Skeletal muscle tissue (tissue), 4 donors: Measurements from ENCODE around the gene KRI1. TPM values are rescaled to one million over a fixed set of nuclear protein-coding genes. Genes with fewer than 3 reads are reported as not detected.
A peak's percentile ranks its signal among the peaks of the same experiment; 100 is the strongest.

ENCODE experiments used
- H3K27ac ChIP-seq: one replicate; pipeline ENCODE4 v1.7.0; 2013; ENCODE audit warnings: mild to moderate bottlenecking, low read depth, low read length, inconsistent platforms
- H3K27me3 ChIP-seq, 3 donors: one replicate each; pipeline ENCODE4 v1.7.0; 2013; ENCODE audit warnings: low read length in 3 of 3; ENCODE audit not compliant: control insufficient read depth in 3 of 3, insufficient read depth in 3 of 3
- H3K36me3 ChIP-seq, 3 donors: one replicate each; pipeline ENCODE4 v1.7.0; 2013; ENCODE audit warnings: low read length in 3 of 3; ENCODE audit not compliant: control insufficient read depth in 3 of 3, insufficient read depth in 3 of 3
- H3K4me1 ChIP-seq, 3 donors: one replicate each; pipeline ENCODE4 v1.7.0; 2013; ENCODE audit warnings: low read length in 3 of 3, mild to moderate bottlenecking in 3 of 3; ENCODE audit not compliant: control insufficient read depth in 3 of 3, insufficient read depth in 3 of 3
- H3K4me3 ChIP-seq, 3 donors: one replicate each; pipeline ENCODE4 v1.7.0; 2013; ENCODE audit warnings: low read length in 3 of 3
- H3K9ac ChIP-seq, 3 donors: one replicate each; pipeline ENCODE4 v1.7.0; 2013; ENCODE audit warnings: low read length in 3 of 3, mild to moderate bottlenecking in 3 of 3, moderate library complexity in 2 of 3, low read depth in 1 of 3
- H3K9me3 ChIP-seq, 3 donors: one replicate each; pipeline ENCODE4 v1.7.0; 2013; ENCODE audit warnings: low read length in 3 of 3; ENCODE audit not compliant: control insufficient read depth in 3 of 3
- total RNA-seq: library from RNA; depleted of rRNA; stranded (reverse); fragments of >200 nt; gene quantifications from one replicate; pipeline ENCODE4 v1.2.3, GENCODE V29; 2014
- donor health status: Osteomylitis.

Gene KRI1
- total RNA-seq: 5.2 TPM

GRCh38 chr19:10565567-10566407, at the start of gene KRI1:
TSS of gene KRI1 (minus strand) at chr19:10566010. CDS start at chr19:10565999, 11 bp downstream.
- H3K4me1 ChIP-seq: peaks cover 33 to 39% (median 34%) of the 10 kb centered on the region in 3 donors
- H3K27me3 ChIP-seq: no peaks in the 10 kb centered on the region
- H3K4me3 ChIP-seq: peak within 1 kb of the TSS; percentile 75 to 89 (median 88)
- no peaks in the 10 kb centered on the region for H3K9me3 ChIP-seq
- peak within 1 kb of the TSS; percentile 82 to 92 (median 91) for H3K9ac ChIP-seq
- peaks cover 3 to 7% (median 5%) of the 10 kb centered on the region in 3 donors for H3K36me3 ChIP-seq
- H3K27ac ChIP-seq: peak within 1 kb of the TSS; percentile 84

GRCh38 chr19:10612499-10613119, 46.8 kb upstream of the KRI1 start:
- peak overlapping the region; percentile 70 to 73 (median 71) for H3K9ac ChIP-seq

GRCh38 chr19:10611907-10612306, 46.1 kb upstream of the KRI1 start:
- Histone ChIP-seq H3K9ac (peak overlapping the region in 1 of 3 donors; percentile 73), H3K9me3 (no peaks in the 10 kb centered on the region), H3K4me1 (peaks cover 15 to 27% (median 26%) of the 10 kb centered on the region in 3 donors), H3K4me3 (no peak overlapping the region), H3K36me3 (no peaks in the 10 kb centered on the region), H3K27ac (peak overlapping the region; percentile 73), H3K27me3 (no peaks in the 10 kb centered on the region)

More at GRCh38 chr19:10612499-10613119, 46.8 kb upstream of the KRI1 start:
- Histone ChIP-seq H3K4me3 (peak overlapping the region; percentile 54 to 64 (median 64)), H3K27ac (peak overlapping the region; percentile 73), H3K36me3 (no peaks in the 10 kb centered on the region), H3K4me1 (peaks cover 18 to 30% (median 28%) of the 10 kb centered on the region in 3 donors), H3K27me3 (no peaks in the 10 kb centered on the region), H3K9me3 (no peaks in the 10 kb centered on the region)

GRCh38 chr19:10604460-10604980, 38.7 kb upstream of the KRI1 start:
- H3K36me3 ChIP-seq: no peaks in the 10 kb centered on the region
- peak overlapping the region; percentile 87 for H3K27ac ChIP-seq
- H3K4me1 ChIP-seq: peaks cover 22 to 23% (median 22%) of the 10 kb centered on the region in 3 donors
- H3K9me3 ChIP-seq: no peaks in the 10 kb centered on the region
- no peaks in the 10 kb centered on the region for H3K27me3 ChIP-seq
- peak overlapping the region; percentile 22 to 94 (median 43) for H3K4me3 ChIP-seq
- H3K9ac ChIP-seq: peak overlapping the region in 1 of 3 donors; percentile 3

- Histone ChIP-seq H3K27me3 (no peaks in the 10 kb centered on the region), H3K9ac (peak overlapping the region; percentile 89 to 91 (median 90)), H3K4me1 (peaks cover 22 to 23% (median 22%) of the 10 kb centered on the region in 3 donors), H3K27ac (peak overlapping the region; percentile 87), H3K4me3 (peak overlapping the region; percentile 91 to 94 (median 92)), H3K36me3 (no peaks in the 10 kb centered on the region), H3K9me3 (no peaks in the 10 kb centered on the region)
These were observed 38.2 kb upstream of the KRI1 start for GRCh38 chr19:10603873-10604459.

- H3K27me3 ChIP-seq: no peaks in the 10 kb centered on the region
These were observed 37.5 kb upstream of the KRI1 start for GRCh38 chr19:10603084-10603872.

GRCh38 chr19:10602330-10603083, 36.7 kb upstream of the KRI1 start:
- peak overlapping the region; percentile 87 for H3K27ac ChIP-seq
- no peaks in the 10 kb centered on the region for H3K36me3 ChIP-seq

More at GRCh38 chr19:10603084-10603872, 37.5 kb upstream of the KRI1 start:
- peak overlapping the region; percentile 89 to 91 (median 90) for H3K9ac ChIP-seq
- H3K9me3 ChIP-seq: no peaks in the 10 kb centered on the region
- peak overlapping the region; percentile 87 for H3K27ac ChIP-seq
- peaks cover 22 to 23% (median 22%) of the 10 kb centered on the region in 3 donors for H3K4me1 ChIP-seq
- H3K4me3 ChIP-seq: peak overlapping the region; percentile 91 to 94 (median 92)
- no peaks in the 10 kb centered on the region for H3K36me3 ChIP-seq

GRCh38 chr19:10601999-10602329, 36.2 kb upstream of the KRI1 start:
- no peak overlapping the region for H3K9ac ChIP-seq
- H3K36me3 ChIP-seq: no peaks in the 10 kb centered on the region
- no peak overlapping the region for H3K27ac ChIP-seq
- no peaks in the 10 kb centered on the region for H3K27me3 ChIP-seq
- H3K4me1 ChIP-seq: peaks cover 22 to 23% (median 22%) of the 10 kb centered on the region in 3 donors
- no peaks in the 10 kb centered on the region for H3K9me3 ChIP-seq
- H3K4me3 ChIP-seq: peak overlapping the region; percentile 23 to 57 (median 54)

More at GRCh38 chr19:10602330-10603083, 36.7 kb upstream of the KRI1 start:
- H3K9ac ChIP-seq: peak overlapping the region; percentile 89 to 91 (median 90)
- no peaks in the 10 kb centered on the region for H3K9me3 ChIP-seq
- no peaks in the 10 kb centered on the region for H3K27me3 ChIP-seq
- H3K4me3 ChIP-seq: peak overlapping the region; percentile 91 to 94 (median 92)
- H3K4me1 ChIP-seq: peaks cover 22 to 23% (median 22%) of the 10 kb centered on the region in 3 donors
